AG04450 (cell line): ENCODE results near the gene SCML2. TPM values are rescaled to one million over a fixed set of nuclear protein-coding genes. Genes with fewer than 3 reads are reported as not detected.
"Not testable (repeated sequence)": the region's sequence is repeated elsewhere in the genome, so short reads cannot be mapped to it uniquely, and the experiment has no call there.

Experiments
- CTCF ChIA-PET: fragments of 300-600, 350-600 bp; formaldehyde crosslinking; extraction: SDS; loops from one replicate; lab custom pipeline; 2022; ENCODE audit warnings: antibody characterized with exemption, inconsistent platforms; lab: Charles Lee
- POLR2A ChIA-PET: fragments of 350-600 bp; formaldehyde crosslinking; extraction: SDS; loops from one replicate; lab custom pipeline; 2021; ENCODE audit warnings: antibody characterized with exemption, inconsistent platforms; lab: Yijun Ruan, JAX
- DNase-seq: peaks from one replicate; pipeline ENCODE4 v3.0.0-alpha.2; 2011; ENCODE audit warnings: low read depth, low spot score
- H3K27ac ChIP-seq: one replicate; pipeline ENCODE4 v1.5.1; 2012; ENCODE audit warnings: low read depth, low read length, control low read depth
- H3K27me3 ChIP-seq: one replicate; pipeline ENCODE4 v1.6.0; 2012; ENCODE audit warnings: low read length; ENCODE audit not compliant: control insufficient read depth, insufficient read depth
- H3K4me3 ChIP-seq: 2 replicates; pipeline ENCODE4 v1.5.1; 2011; ENCODE audit warnings: mild to moderate bottlenecking, low read depth, low read length, control low read depth
- H3K9me3 ChIP-seq: 2 replicates; pipeline ENCODE4 v1.5.1; 2012; ENCODE audit warnings: low read length; ENCODE audit not compliant: control insufficient read depth, insufficient read depth
- CTCF ChIP-seq: IDR thresholded peaks from 2 replicates; pipeline ENCODE4 v1.5.1; 2011; ENCODE audit warnings: low read depth, low read length, control low read depth, inconsistent platforms
- polyA plus RNA-seq: library from polyadenylated mRNA; depleted of rRNA; stranded (reverse); fragments of >200 nt; gene quantifications from 2 replicates; pipeline ENCODE4 v1.2.3, GENCODE V29; 2011

SCML2 gene
- polyA plus RNA-seq, 1 experiment, result 1.7 TPM

DNA sequence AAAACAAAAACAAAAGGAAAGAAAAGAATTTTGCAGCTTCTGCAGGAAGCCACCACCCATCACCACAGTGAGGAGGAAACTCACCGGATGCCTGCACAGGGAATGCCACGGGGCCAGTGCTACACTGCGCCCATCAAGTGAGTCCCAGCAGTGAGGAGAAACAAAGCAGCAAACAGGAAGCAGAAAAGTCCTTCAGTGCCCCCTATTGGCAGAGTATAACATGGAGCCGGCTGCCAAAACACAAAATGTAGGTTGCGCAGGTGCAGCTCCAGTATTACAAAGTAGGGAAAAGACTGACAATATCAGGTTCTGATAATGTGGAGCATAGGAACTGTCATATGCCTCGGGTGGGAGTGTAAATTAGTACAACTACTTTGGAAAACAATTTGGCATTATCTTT is 23.3 kb upstream of the SCML2 start:
- peak; percentile 60 for TF ChIP-seq CTCF
- H3K27me3 ChIP-seq, result peaks cover 2% of the 10 kb centered on the region
- ChIA-PET POLR2A (interaction anchor here (0.6 kb wide), 1 partner anchor 67 kb away, joined by 4 read pairs; no protein-coding TSS in a partner anchor), CTCF (interaction anchor here (0.6 to 2.3 kb wide), 7 partner anchors 22 to 634 kb away, joined by 3 to 15 read pairs (median 3); no protein-coding TSS in a partner anchor)
- H3K9me3 ChIP-seq, result no peaks in the 10 kb centered on the region
- DNase-seq, result no peak
- H3K27ac ChIP-seq, result no peak overlapping the region
- H3K4me3 ChIP-seq, result no peak overlapping the region

- H3K9me3 ChIP-seq, POLR2A ChIA-PET, DNase-seq, H3K27me3 ChIP-seq, CTCF ChIA-PET, H3K27ac ChIP-seq, H3K4me3 ChIP-seq: not testable (repeated sequence)
Observed at GRCh38 chrX:18375131-18375805, 20.8 kb upstream of the SCML2 start.

DNA sequence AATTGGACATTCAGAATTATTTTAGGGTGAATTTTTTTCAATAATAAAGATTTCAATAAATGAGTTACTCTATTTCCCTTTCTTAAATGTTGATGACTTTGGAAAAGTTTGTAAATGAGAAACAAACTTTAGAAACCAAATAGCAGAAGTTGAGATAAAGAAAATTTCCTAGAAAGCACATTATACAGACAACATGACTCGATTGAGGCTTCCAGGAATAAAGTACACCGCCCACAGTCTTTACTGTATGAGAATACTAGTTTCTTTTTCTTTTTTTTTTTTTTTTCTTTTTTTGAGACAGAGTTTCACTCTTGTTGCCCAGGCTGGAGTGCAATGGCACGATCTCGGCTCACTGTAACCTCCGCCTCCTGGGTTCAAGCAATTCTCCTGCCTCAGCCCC is 14.6 kb upstream of the SCML2 start:
- H3K9me3 ChIP-seq, CTCF ChIA-PET, H3K27ac ChIP-seq, POLR2A ChIA-PET, DNase-seq, H3K4me3 ChIP-seq, H3K27me3 ChIP-seq: not testable (repeated sequence)

GRCh38 chrX:18368402-18368801 is 13.9 kb upstream of the SCML2 start:
- H3K27ac ChIP-seq, result no peak overlapping the region
- ChIA-PET POLR2A (no interaction called here), CTCF (no interaction called here)
- H3K4me3 ChIP-seq, result no peak overlapping the region
- TF ChIP-seq CTCF, result no peak
- H3K27me3 ChIP-seq, result no peaks in the 10 kb centered on the region
- no peak for DNase-seq
- no peaks in the 10 kb centered on the region for H3K9me3 ChIP-seq

GRCh38 chrX:18360867-18361266 is 6.4 kb upstream of the SCML2 start:
- no peak overlapping the region for H3K4me3 ChIP-seq
- H3K9me3 ChIP-seq, result no peaks in the 10 kb centered on the region
- peaks cover 3% of the 10 kb centered on the region for H3K27me3 ChIP-seq
- DNase-seq, result no peak
- TF ChIP-seq CTCF, result no peak
- POLR2A ChIA-PET, result no interaction called here
- CTCF ChIA-PET, result no interaction called here
- no peak overlapping the region for H3K27ac ChIP-seq

DNA sequence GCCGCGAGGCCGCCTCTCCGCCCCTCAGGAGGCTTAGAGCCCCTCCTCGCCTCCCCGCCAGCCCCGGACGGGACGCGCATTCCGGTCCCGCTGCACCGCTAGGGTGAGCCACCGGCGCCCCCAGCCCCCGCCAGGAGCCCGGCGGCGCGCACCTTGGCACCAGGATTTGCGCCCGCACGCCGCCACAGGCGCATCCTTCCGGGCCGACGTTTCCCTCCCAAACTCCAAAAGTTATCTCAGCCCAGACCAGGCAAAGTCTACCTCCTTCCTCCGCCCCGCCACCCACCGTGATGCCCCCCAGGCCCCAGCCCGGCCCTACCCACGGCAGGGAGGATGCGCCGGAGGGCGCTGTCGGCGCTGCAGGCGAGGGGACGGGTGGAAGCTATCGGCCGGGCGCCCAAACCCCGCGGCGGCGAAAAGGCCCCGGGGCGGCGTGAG is 538 bp downstream of the SCML2 start:
- H3K4me3 ChIP-seq, result peak overlapping the region; percentile 67
- CTCF ChIA-PET, result interaction anchor here (0.5 to 1.7 kb wide), 2 partner anchors 15 to 663 kb away, joined by 4 to 5 read pairs; no protein-coding TSS in a partner anchor
- H3K9me3 ChIP-seq, result no peaks in the 10 kb centered on the region
- POLR2A ChIA-PET, result interaction anchor here (0.6 kb wide), 1 partner anchor 683 kb away, joined by 3 read pairs; no protein-coding TSS in a partner anchor
- peaks cover 3% of the 10 kb centered on the region for H3K27me3 ChIP-seq
- no peak; the same call in 1 of the 2 replicates for TF ChIP-seq CTCF
- no peak for DNase-seq
- H3K27ac ChIP-seq, result no peak overlapping the region
